ENCODE results near the gene ANKS1B.

DNA sequence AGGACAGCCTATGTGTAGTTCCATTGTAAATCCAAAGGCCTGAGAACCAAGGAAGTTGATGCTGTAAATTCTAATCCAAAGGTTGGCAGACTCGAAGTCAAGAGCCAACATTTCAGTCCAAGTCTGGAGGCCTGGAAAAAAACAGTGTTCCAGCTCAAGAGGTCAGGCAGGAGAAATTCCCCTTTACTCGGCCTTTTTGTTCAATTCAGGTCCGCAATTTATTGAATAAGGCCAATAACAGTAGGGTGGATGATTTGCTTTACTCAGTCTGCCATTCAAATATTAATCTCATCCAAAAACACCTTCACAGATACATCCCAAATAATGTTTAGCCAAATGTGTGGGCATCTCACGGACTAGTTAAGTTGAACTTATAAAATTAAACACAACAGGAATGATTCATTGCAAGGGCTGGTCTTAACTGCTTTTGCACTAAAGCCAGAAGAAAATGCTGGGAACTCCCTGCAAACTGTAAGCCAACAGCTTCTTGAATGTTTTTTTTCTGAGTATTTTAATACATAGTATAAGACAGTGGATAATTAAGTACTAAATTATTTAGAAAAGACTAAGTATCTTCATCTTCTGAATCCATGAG, 534.6 kb downstream of the ANKS1B start:
- TF ChIP-seq, protein P1, sequence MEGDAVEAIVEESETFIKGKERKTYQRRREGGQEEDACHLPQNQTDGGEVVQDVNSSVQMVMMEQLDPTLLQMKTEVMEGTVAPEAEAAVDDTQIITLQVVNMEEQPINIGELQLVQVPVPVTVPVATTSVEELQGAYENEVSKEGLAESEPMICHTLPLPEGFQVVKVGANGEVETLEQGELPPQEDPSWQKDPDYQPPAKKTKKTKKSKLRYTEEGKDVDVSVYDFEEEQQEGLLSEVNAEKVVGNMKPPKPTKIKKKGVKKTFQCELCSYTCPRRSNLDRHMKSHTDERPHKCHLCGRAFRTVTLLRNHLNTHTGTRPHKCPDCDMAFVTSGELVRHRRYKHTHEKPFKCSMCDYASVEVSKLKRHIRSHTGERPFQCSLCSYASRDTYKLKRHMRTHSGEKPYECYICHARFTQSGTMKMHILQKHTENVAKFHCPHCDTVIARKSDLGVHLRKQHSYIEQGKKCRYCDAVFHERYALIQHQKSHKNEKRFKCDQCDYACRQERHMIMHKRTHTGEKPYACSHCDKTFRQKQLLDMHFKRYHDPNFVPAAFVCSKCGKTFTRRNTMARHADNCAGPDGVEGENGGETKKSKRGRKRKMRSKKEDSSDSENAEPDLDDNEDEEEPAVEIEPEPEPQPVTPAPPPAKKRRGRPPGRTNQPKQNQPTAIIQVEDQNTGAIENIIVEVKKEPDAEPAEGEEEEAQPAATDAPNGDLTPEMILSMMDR (IDR thresholded peaks at IDR 0.05), result no peak
- no peak for TF ChIP-seq POLR2A (IDR thresholded peaks at IDR 0.05)
